Sigmoid colon (tissue), 7 donors: ENCODE data around the gene COMMD1. TPM values are rescaled to one million over a fixed set of nuclear protein-coding genes. Genes with fewer than 3 reads are reported as not detected.

Experiments used
- DNase-seq: peaks from one replicate; pipeline ENCODE4 v3.0.0-alpha.2; 2019
- H3K27ac ChIP-seq, 4 donors: fragments of 200-600 bp; sonication (generic); one replicate each; pipeline ENCODE4 v1.5.1; 2016 to 2019; ENCODE audit warnings: mild to moderate bottlenecking in 1 of 4
- H3K27me3 ChIP-seq, 3 donors: fragments of 200-600 bp; sonication (generic); one replicate each; pipeline ENCODE4 v1.5.1; 2019; ENCODE audit warnings: mild to moderate bottlenecking in 1 of 3
- H3K36me3 ChIP-seq, 4 donors: fragments of 200-600 bp; sonication (generic); one replicate each; pipeline ENCODE4 v1.5.1; 2016 to 2019
- H3K4me1 ChIP-seq, 4 donors: fragments of 200-600 bp; sonication (generic); one replicate each; pipeline ENCODE4 v1.5.1; 2017 to 2019
- H3K4me3 ChIP-seq, 4 donors: fragments of 200-600 bp; sonication (generic); one replicate each; pipeline ENCODE4 v1.5.1; 2017 to 2019; ENCODE audit warnings: mild to moderate bottlenecking in 2 of 4, moderate library complexity in 1 of 4
- H3K9me3 ChIP-seq, 4 donors: fragments of 200-600 bp in 3 of 4; sonication (generic) in 3 of 4; one replicate each; pipeline versions ENCODE4 v1.5.1 to v1.6.1; 2013 to 2019
- CTCF ChIP-seq, 4 experiments: fragments of 450-650 bp in 3 of 4; fragments of 200-600 bp in 1 of 4; IDR thresholded peaks; one replicate each; pipeline ENCODE4 v1.5.1; 2016 to 2019; ENCODE audit warnings: antibody characterized with exemption in 4 of 4, mild to moderate bottlenecking in 3 of 4, moderate library complexity in 2 of 4
- EP300 ChIP-seq, 4 donors: sonication (generic); formaldehyde crosslinking; IDR thresholded peaks; one replicate each; pipeline ENCODE4 v1.6.1; 2017; ENCODE audit warnings: antibody characterized with exemption in 4 of 4
- POLR2A ChIP-seq, 2 donors: fragments of 450-650 bp; IDR thresholded peaks; one replicate each; pipeline ENCODE4 v1.6.1; 2016; ENCODE audit warnings: antibody characterized with exemption in 2 of 2, mild to moderate bottlenecking in 2 of 2, moderate library complexity in 2 of 2
- POLR2AphosphoS5 ChIP-seq, 4 donors: sonication (generic); formaldehyde crosslinking; IDR thresholded peaks; one replicate each; pipeline ENCODE4 v1.6.1; 2017; ENCODE audit warnings: antibody characterized with exemption in 4 of 4
- WGBS, 2 donors: extraction: QIAGEN DNeasy Blood & Tissue Kit; methylation state at CpG; one replicate each; pipeline ENCODE4 v1.1.7; 2013; 5-methylcytosine and 5-hydroxymethylcytosine counted together
- intact Hi-C: fragments of 100-400 bp; cut with DNase I; formaldehyde crosslinking; loops from one replicate; pipeline ENCODE4 v1.15.1; 2023
- polyA plus RNA-seq, 3 donors: library from polyadenylated mRNA; stranded (reverse); fragments of 200-250 nt; gene quantifications; one replicate each; pipeline ENCODE4 v1.2.3, GENCODE V29; 2013
- total RNA-seq, 4 donors: library from RNA; depleted of rRNA; stranded (reverse); fragments of >200 nt; gene quantifications; one replicate each; pipeline ENCODE4 v1.1.0, GENCODE V29; 2016
- donor health status: healthy with polysubstance abuse.
- donor health status: Bipolar disorder and iron deficiency.
- donor health status: healthy.

The COMMD1 gene
- total and polyA plus RNA-seq, 7 donors: 27.2 to 59.2 (median 50.6) TPM

- Histone ChIP-seq H3K27ac (peak overlapping the region in 2 of 4 donors; percentile 8 to 13), H3K36me3 (no peaks in the 10 kb centered on the region), H3K4me1 (peaks cover 0 to 59% (median 16%) of the 10 kb centered on the region in 4 donors), H3K27me3 (no peaks in the 10 kb centered on the region), H3K4me3 (no peak overlapping the region), H3K9me3 (peaks cover 0 to 3% (median 0%) of the 10 kb centered on the region in 4 donors)
- WGBS, 2 donors: 75 to 90% methylated on average over 6 of the region's 6 CpGs
- DNase-seq: no peak
- TF ChIP-seq EP300 (IDR thresholded peaks at IDR 0.05): peak in 1 of 4 donors; percentile 23
- peak in 2 of 4 donors; percentile 11 to 38 for TF ChIP-seq POLR2AphosphoS5 (IDR thresholded peaks at IDR 0.05)
- TF ChIP-seq CTCF (IDR thresholded peaks at IDR 0.05): no peak
- TF ChIP-seq POLR2A (IDR thresholded peaks at IDR 0.05): no peak
- intact Hi-C loops: loop anchor here (5.0 kb wide), 1 partner anchor 120 kb away; the partner anchor contains the start of gene B3GNT2
These were observed 171.6 kb downstream of the COMMD1 start for GRCh38 chr2:62076980-62077638.

- peaks cover 0 to 7% (median 3%) of the 10 kb centered on the region in 4 donors for H3K4me1 ChIP-seq
- H3K9me3 ChIP-seq: no peaks in the 10 kb centered on the region
- 51 to 75% methylated on average over 1 of the region's 1 CpG for WGBS, 2 donors
- no peak overlapping the region for H3K27ac ChIP-seq
- H3K27me3 ChIP-seq: no peaks in the 10 kb centered on the region
- no peak for DNase-seq
- TF ChIP-seq POLR2A (IDR thresholded peaks at IDR 0.05) (no peak), EP300 (IDR thresholded peaks at IDR 0.05) (no peak), CTCF (IDR thresholded peaks at IDR 0.05) (no peak), POLR2AphosphoS5 (IDR thresholded peaks at IDR 0.05) (no peak)
- intact Hi-C loops: no loop called here
- H3K4me3 ChIP-seq: no peak overlapping the region
- H3K36me3 ChIP-seq: no peaks in the 10 kb centered on the region
These were observed 179.3 kb downstream of the COMMD1 start for GRCh38 chr2:62084801-62085200.

GRCh38 chr2:62089658-62090057, 184.2 kb downstream of the COMMD1 start:
- Histone ChIP-seq H3K4me3 (no peak overlapping the region), H3K9me3 (no peaks in the 10 kb centered on the region), H3K27ac (no peak overlapping the region), H3K4me1 (no peaks in the 10 kb centered on the region), H3K36me3 (no peaks in the 10 kb centered on the region), H3K27me3 (no peaks in the 10 kb centered on the region)
- no peak for TF ChIP-seq POLR2AphosphoS5 (IDR thresholded peaks at IDR 0.05)
- no peak for TF ChIP-seq CTCF (IDR thresholded peaks at IDR 0.05)
- TF ChIP-seq EP300 (IDR thresholded peaks at IDR 0.05): no peak
- no peak for TF ChIP-seq POLR2A (IDR thresholded peaks at IDR 0.05)
- WGBS, 2 donors: 90 to 94% methylated on average over 3 of the region's 3 CpGs
- intact Hi-C loops: no loop called here
- no peak for DNase-seq

GRCh38 chr2:62091471-62091870, 186.0 kb downstream of the COMMD1 start:
- intact Hi-C loops: no loop called here

More at GRCh38 chr2:62091471-62091870, 186.0 kb downstream of the COMMD1 start:
- no peak for DNase-seq
- Histone ChIP-seq H3K9me3 (no peaks in the 10 kb centered on the region), H3K36me3 (no peaks in the 10 kb centered on the region), H3K4me1 (peaks cover 0 to 3% (median 1%) of the 10 kb centered on the region in 4 donors), H3K27me3 (no peaks in the 10 kb centered on the region), H3K27ac (no peak overlapping the region), H3K4me3 (no peak overlapping the region)
- no peak for TF ChIP-seq CTCF (IDR thresholded peaks at IDR 0.05)
- TF ChIP-seq EP300 (IDR thresholded peaks at IDR 0.05): no peak
- TF ChIP-seq POLR2A (IDR thresholded peaks at IDR 0.05): no peak
- TF ChIP-seq POLR2AphosphoS5 (IDR thresholded peaks at IDR 0.05): no peak
- 96 to 99% methylated on average over 2 of the region's 2 CpGs for WGBS, 2 donors
